ENCODE data around the gene GREB1. TPM values are rescaled to one million over a fixed set of nuclear protein-coding genes. Genes with fewer than 3 reads are reported as not detected.
A peak's percentile ranks its signal among the peaks of the same experiment; 100 is the strongest.

GREB1 gene
- total RNA-seq, 4 donors from 2014 or later, result 3.0 to 6.1 (median 4.3) TPM

DNA sequence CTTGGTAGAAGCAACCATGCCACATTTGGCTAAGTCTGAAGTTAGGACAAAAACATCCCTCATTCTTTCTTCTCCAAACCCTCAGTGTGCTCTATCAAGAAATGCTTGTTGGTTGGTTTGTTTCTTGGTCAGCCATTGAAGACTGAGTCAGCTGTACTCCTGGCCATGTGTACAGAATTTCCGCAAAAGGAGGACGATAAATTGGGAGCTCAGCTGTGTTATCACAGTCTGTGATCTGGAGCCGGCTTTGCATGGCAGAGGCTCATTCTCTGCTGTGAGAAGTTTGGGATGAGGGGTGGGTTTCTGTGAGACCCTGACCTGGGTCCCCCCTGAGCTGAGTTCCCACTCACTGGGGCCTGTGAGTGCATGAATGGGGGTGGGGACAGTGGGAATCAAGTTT is 41.6 kb upstream of the GREB1 start:
- 86% methylated on average over 3 of the region's 3 CpGs for WGBS
- DNase-seq (ENCODE audit: low spot score in 2 of 2), result no peak
- H3K4me3 ChIP-seq, result no peak overlapping the region
- no peaks in the 10 kb centered on the region for H3K36me3 ChIP-seq
- no peaks in the 10 kb centered on the region for H3K27me3 ChIP-seq
- TF ChIP-seq POLR2A (IDR thresholded peaks at IDR 0.05), result no peak
- no peaks in the 10 kb centered on the region for H3K9me3 ChIP-seq
- no peak overlapping the region for H3K27ac ChIP-seq
- H3K4me1 ChIP-seq, result peaks cover 5% of the 10 kb centered on the region

DNA sequence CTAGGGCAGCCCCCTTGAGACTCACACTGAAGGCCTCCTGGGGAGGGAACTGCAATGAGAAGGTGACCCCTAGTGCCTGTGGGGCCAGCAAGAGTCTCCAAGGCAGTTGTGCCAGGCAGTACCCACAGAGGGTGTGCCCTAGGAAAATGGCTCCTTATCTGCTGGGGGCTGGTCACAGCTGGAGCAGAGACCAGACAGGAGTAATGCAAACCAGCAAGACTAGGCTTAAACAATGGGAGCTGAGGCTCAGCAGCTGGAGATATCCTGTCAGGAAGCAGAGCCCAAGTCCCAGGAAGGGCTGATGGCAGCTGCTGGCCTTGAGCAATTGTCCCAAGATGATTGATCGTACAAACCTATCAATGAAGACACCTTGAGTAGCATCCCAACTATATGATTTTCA is 41.1 kb upstream of the GREB1 start:
- H3K27ac ChIP-seq, result no peak overlapping the region
- no peak for DNase-seq (ENCODE audit: low spot score in 2 of 2)
- H3K4me1 ChIP-seq, result peaks cover 5% of the 10 kb centered on the region
- H3K27me3 ChIP-seq, result no peaks in the 10 kb centered on the region
- H3K4me3 ChIP-seq, result no peak overlapping the region
- no peak for TF ChIP-seq EP300 (IDR thresholded peaks at IDR 0.05)
- TF ChIP-seq, protein P1, sequence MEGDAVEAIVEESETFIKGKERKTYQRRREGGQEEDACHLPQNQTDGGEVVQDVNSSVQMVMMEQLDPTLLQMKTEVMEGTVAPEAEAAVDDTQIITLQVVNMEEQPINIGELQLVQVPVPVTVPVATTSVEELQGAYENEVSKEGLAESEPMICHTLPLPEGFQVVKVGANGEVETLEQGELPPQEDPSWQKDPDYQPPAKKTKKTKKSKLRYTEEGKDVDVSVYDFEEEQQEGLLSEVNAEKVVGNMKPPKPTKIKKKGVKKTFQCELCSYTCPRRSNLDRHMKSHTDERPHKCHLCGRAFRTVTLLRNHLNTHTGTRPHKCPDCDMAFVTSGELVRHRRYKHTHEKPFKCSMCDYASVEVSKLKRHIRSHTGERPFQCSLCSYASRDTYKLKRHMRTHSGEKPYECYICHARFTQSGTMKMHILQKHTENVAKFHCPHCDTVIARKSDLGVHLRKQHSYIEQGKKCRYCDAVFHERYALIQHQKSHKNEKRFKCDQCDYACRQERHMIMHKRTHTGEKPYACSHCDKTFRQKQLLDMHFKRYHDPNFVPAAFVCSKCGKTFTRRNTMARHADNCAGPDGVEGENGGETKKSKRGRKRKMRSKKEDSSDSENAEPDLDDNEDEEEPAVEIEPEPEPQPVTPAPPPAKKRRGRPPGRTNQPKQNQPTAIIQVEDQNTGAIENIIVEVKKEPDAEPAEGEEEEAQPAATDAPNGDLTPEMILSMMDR (IDR thresholded peaks at IDR 0.05), result no peak
- no peak for TF ChIP-seq POLR2A (IDR thresholded peaks at IDR 0.05)
- TF ChIP-seq POLR2AphosphoS5 (IDR thresholded peaks at IDR 0.05), result no peak
- no peaks in the 10 kb centered on the region for H3K9me3 ChIP-seq
- 83% methylated on average over 1 of the region's 1 CpG for WGBS
- H3K36me3 ChIP-seq, result no peaks in the 10 kb centered on the region

DNA sequence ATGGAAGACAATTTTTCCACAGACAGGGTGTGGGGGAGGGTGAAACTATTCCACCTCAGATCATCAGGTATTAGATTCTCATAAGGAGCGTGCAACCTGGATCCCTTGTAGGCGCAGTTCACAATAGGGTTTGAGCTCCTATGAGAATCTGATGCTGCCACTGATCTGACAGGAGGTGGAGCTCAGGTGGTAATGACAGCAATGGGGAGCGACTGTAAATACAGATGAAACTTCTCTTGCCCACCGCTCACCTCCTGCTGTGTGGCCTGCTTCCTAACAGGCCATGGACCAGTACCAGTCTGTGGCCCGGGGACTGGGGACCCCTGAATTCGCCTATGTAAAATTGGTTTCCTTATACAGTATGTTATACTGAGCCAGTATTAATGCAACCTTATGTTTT is 40.6 kb upstream of the GREB1 start:
- no peak for DNase-seq (ENCODE audit: low spot score in 2 of 2)
- H3K36me3 ChIP-seq, result no peaks in the 10 kb centered on the region
- no peak overlapping the region for H3K4me3 ChIP-seq
- H3K27ac ChIP-seq, result no peak overlapping the region
- no peaks in the 10 kb centered on the region for H3K9me3 ChIP-seq
- H3K27me3 ChIP-seq, result no peaks in the 10 kb centered on the region
- H3K4me1 ChIP-seq, result peaks cover 9% of the 10 kb centered on the region
- TF ChIP-seq EP300 (IDR thresholded peaks at IDR 0.05), result no peak
- WGBS, result 87% methylated on average over 4 of the region's 6 CpGs

DNA sequence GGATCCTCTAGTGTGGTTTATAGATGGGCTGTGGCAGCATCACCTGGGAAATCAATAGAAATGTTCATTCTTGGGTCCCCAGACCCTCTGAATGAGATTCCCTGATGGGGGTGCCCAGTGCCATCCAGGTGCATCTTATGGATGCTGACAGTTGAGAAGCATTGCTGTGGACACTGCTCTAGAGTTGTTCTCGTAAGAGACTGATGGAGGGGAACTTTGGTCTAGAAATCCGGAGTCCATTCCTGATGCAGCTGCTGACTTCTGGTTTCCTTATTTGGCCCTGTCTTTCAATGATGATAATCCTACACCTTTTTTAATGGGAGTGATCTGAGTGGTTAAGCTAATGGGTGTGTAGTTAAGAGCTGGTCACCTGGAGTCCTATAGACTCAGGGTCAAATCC is 39.5 kb upstream of the GREB1 start:
- TF ChIP-seq POLR2A (IDR thresholded peaks at IDR 0.05) (no peak), POLR2AphosphoS5 (IDR thresholded peaks at IDR 0.05) (no peak), EP300 (IDR thresholded peaks at IDR 0.05) (no peak)
- TF ChIP-seq, protein P1 (IDR thresholded peaks at IDR 0.05), result no peak
- Histone ChIP-seq H3K4me3 (no peak overlapping the region), H3K27me3 (no peaks in the 10 kb centered on the region), H3K36me3 (no peaks in the 10 kb centered on the region), H3K4me1 (peaks cover 20% of the 10 kb centered on the region), H3K9me3 (no peaks in the 10 kb centered on the region), H3K27ac (no peak overlapping the region)
- WGBS, result 100% methylated on average over 2 of the region's 2 CpGs
- no peak for DNase-seq (ENCODE audit: low spot score in 2 of 2)

DNA sequence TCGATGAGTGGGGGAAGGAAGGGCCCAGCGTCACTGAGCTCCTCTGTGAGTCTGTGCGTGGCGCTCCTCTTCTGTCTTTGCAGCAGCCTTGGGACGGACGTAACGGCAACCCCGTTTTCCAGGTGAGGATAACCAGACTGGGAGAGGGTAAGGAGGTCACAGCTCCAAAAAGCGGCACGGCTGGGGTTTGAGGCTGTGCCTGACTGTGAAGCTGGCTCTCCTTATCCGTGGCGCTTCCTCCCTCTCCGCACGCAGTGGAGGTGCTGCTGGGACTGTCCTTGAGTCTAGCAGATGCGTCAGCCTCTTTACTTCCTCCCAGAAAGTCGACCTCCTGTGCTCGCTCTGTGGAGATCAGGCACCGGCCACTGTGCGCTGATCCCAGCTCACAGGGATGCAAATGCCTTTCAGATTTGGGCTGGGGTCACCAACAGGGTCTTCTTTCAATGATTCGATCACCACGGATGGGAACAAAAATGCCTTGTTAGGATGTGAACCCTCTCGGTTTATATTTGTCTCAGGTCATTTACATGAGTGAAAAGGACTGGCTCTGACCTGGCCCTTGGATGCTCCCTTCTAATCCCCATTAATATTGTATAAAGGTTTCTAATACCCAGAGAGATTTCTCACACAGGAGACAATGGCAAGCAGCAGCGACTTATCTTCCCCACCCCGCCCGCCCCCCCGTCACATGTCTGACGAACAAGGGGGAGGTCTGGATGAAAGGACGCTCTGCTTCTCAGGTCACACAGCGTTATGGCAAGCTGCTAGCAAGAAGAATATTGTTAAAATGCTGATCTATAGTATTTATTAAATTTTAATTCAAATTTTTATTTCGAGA is 37.8 kb upstream of the GREB1 start:
- H3K9me3 ChIP-seq, result no peaks in the 10 kb centered on the region
- H3K4me1 ChIP-seq, result peaks cover 25% of the 10 kb centered on the region
- H3K4me3 ChIP-seq, result no peak overlapping the region
- TF ChIP-seq POLR2AphosphoS5 (IDR thresholded peaks at IDR 0.05) (no peak), POLR2A (IDR thresholded peaks at IDR 0.05) (no peak), EP300 (IDR thresholded peaks at IDR 0.05) (no peak)
- TF ChIP-seq, protein P1 (IDR thresholded peaks at IDR 0.05), result no peak
- H3K27me3 ChIP-seq, result no peaks in the 10 kb centered on the region
- no peaks in the 10 kb centered on the region for H3K36me3 ChIP-seq
- no peak for DNase-seq (ENCODE audit: low spot score in 2 of 2)
- 66% methylated on average over 29 of the region's 30 CpGs for WGBS
- no peak overlapping the region for H3K27ac ChIP-seq

DNA sequence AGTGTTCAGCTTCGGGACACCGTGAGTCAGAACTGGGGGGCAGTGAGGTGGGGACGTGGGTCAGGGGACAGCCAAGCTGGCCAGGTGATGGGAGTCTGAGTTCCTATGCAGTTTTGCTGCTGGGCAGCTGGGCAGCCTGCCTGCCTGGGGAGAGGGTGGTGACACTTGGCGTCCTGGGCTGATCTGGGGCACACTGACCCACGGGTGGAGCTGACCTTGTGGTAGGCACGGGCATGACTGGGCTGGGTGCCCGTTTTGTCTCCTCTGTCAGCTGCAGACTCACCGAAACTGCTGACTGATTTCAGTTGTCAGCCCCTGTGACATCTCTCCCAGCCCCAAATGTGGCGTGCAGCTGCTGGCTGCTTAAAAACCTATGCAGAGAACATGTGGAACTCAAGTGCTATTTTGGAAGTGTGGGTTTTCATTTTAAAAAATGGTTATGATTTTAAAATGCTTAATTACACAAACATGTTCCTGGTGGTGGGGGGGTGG is 35.3 kb upstream of the GREB1 start:
- peak; percentile 81 to 85 for DNase-seq (ENCODE audit: low spot score in 2 of 2)
- WGBS, result 35% methylated on average over 8 of the region's 9 CpGs

More for the DNA sequence above, 35.3 kb upstream of the GREB1 start:
- no peaks in the 10 kb centered on the region for H3K9me3 ChIP-seq
- peak overlapping the region; percentile 54 for H3K27ac ChIP-seq
- no peaks in the 10 kb centered on the region for H3K36me3 ChIP-seq
- TF ChIP-seq EP300 (IDR thresholded peaks at IDR 0.05) (no peak), POLR2AphosphoS5 (IDR thresholded peaks at IDR 0.05) (no peak)
- TF ChIP-seq, protein P1 (IDR thresholded peaks at IDR 0.05), result no peak
- no peaks in the 10 kb centered on the region for H3K27me3 ChIP-seq
- no peak overlapping the region for H3K4me3 ChIP-seq
- H3K4me1 ChIP-seq, result peaks cover 20% of the 10 kb centered on the region
